SK-N-SH treated with all-trans-retinoic acid at 6 μM for 48 hours (cell line): Measurements from ENCODE around the gene NPAS1.

Experiments used
- CREB5 ChIP-seq: fragments of 250-450 bp; sonication (Bioruptor Pico); IDR thresholded peaks from 2 replicates; pipeline ENCODE4 v1.5.1; 2020; ENCODE audit warnings: low read depth, mild to moderate bottlenecking, moderate library complexity
- CSDC2 ChIP-seq: fragments of 250-450 bp; sonication (Bioruptor Pico); IDR thresholded peaks from 2 replicates; pipeline ENCODE4 v1.5.0; 2020; ENCODE audit warnings: mild to moderate bottlenecking, moderate library complexity
- CSRNP3 ChIP-seq: fragments of 250-450 bp; sonication (Bioruptor Pico); IDR thresholded peaks from 2 replicates; pipeline ENCODE4 v1.5.1; 2021; ENCODE audit warnings: mild to moderate bottlenecking, moderate library complexity
- ESRRG ChIP-seq: fragments of 250-450 bp; sonication (Bioruptor Pico); IDR thresholded peaks from 2 replicates; pipeline ENCODE4 v1.6.1; 2021; ENCODE audit warnings: mild to moderate bottlenecking
- GLIS3 ChIP-seq: fragments of 250-450 bp; sonication (Bioruptor Pico); IDR thresholded peaks from 2 replicates; pipeline ENCODE4 v1.5.0; 2020; ENCODE audit warnings: mild to moderate bottlenecking, moderate library complexity
- ISL1 ChIP-seq: fragments of 250-450 bp; sonication (Bioruptor Pico); IDR thresholded peaks from 2 replicates; pipeline ENCODE4 v2.1.2; 2022; ENCODE audit warnings: mild to moderate bottlenecking, moderate library complexity
- OSR1 ChIP-seq: fragments of 250-450 bp; sonication (Bioruptor Pico); IDR thresholded peaks from 2 replicates; pipeline ENCODE4 v1.8.0; 2022; ENCODE audit warnings: moderate library complexity, mild to moderate bottlenecking, inconsistent platforms
- PATZ1 ChIP-seq: fragments of 250-450 bp; sonication (Bioruptor Pico); IDR thresholded peaks from 2 replicates; pipeline ENCODE4 v1.8.0; 2020; ENCODE audit warnings: mild to moderate bottlenecking, moderate library complexity, borderline replicate concordance
- RARB ChIP-seq: fragments of 250-450 bp; sonication (Bioruptor Pico); IDR thresholded peaks from 2 replicates; pipeline ENCODE4 v1.8.0; 2021; ENCODE audit warnings: mild to moderate bottlenecking, moderate library complexity
- SNAI2 ChIP-seq: fragments of 250-450 bp; sonication (Bioruptor Pico); IDR thresholded peaks from 2 replicates; pipeline ENCODE4 v1.5.0; 2020; ENCODE audit warnings: mild to moderate bottlenecking, moderate library complexity
- TOX ChIP-seq: fragments of 250-450 bp; sonication (Bioruptor Pico); IDR thresholded peaks from 2 replicates; pipeline ENCODE4 v1.8.0; 2021; ENCODE audit warnings: mild to moderate bottlenecking, moderate library complexity, borderline replicate concordance
- ZFP30 ChIP-seq: fragments of 450-650 bp; formaldehyde crosslinking; IDR thresholded peaks from 2 replicates; pipeline ENCODE4 v1.5.0; 2022; ENCODE audit warnings: mild to moderate bottlenecking, moderate library complexity
- ZNF70 ChIP-seq: fragments of 450-650 bp; formaldehyde crosslinking; IDR thresholded peaks from 2 replicates; pipeline ENCODE4 v1.5.0; 2020; ENCODE audit warnings: mild to moderate bottlenecking, moderate library complexity

- TF ChIP-seq CSRNP3 (CRISPR knock-in tag), result no peak
- TF ChIP-seq ESRRG (CRISPR knock-in tag), result no peak
- TF ChIP-seq CREB5 (CRISPR knock-in tag), result no peak
- TF ChIP-seq PATZ1, result no peak
- TF ChIP-seq RARB (CRISPR knock-in tag), result no peak
- TF ChIP-seq SNAI2 (CRISPR knock-in tag), result no peak
- TF ChIP-seq TOX (CRISPR knock-in tag), result no peak
- TF ChIP-seq ZFP30 (CRISPR knock-in tag), result no peak
- no peak for TF ChIP-seq ZNF70
- no peak for TF ChIP-seq ISL1
- no peak for TF ChIP-seq OSR1
- TF ChIP-seq GLIS3 (CRISPR knock-in tag), result no peak
- TF ChIP-seq CSDC2 (CRISPR knock-in tag), result no peak
Measured at GRCh38 chr19:46974181-46974580, 45.5 kb upstream of the NPAS1 start.
